ENCODE data around the gene SNX8.

DNA sequence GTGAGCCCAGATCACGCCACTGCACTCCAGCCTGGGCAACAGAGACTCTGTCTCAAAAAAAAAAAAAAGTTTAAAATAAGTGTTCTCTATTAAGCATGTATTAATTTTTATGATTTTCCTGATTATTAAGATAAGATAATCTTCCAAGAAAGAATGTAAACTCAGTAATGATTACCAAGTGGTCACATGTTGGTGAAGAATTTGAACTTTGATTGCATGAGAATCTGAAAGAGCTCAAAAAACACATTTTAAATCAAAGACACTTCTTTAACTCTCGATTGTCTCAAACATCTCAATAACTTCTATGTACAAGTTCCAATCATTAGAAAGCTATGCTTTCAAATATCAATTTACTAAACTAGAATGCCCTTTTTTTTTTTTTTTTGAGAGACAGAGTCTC, 33.8 kb downstream of the SNX8 start:
- TF ChIP-seq CTCF (IDR thresholded peaks at IDR 0.05) (no peak), POLR2AphosphoS5 (IDR thresholded peaks at IDR 0.05) (no peak), POLR2A (IDR thresholded peaks at IDR 0.05) (no peak), EP300 (IDR thresholded peaks at IDR 0.05) (no peak)
